Esophagus squamous epithelium (tissue), 4 donors: Measurements from ENCODE around the gene EDC3.

Experiments used
- CTCF ChIP-seq, 6 experiments: fragments of 450-650 bp in 4 of 6; fragments of 200-600 bp in 2 of 6; sonication (generic) in 2 of 6; IDR thresholded peaks; one replicate each; pipeline ENCODE4 v1.5.1; 2016 to 2019; ENCODE audit warnings: antibody characterized with exemption in 6 of 6, mild to moderate bottlenecking in 4 of 6, moderate library complexity in 4 of 6
- POLR2A ChIP-seq, 4 donors: fragments of 450-650 bp; IDR thresholded peaks; one replicate each; pipeline ENCODE4 v1.6.1; 2017; ENCODE audit warnings: antibody characterized with exemption in 4 of 4, mild to moderate bottlenecking in 4 of 4, moderate library complexity in 3 of 4

GRCh38 chr15:74663303-74664027, 32.4 kb downstream of the EDC3 start:
- no peak for TF ChIP-seq CTCF (IDR thresholded peaks at IDR 0.05)
- no peak for TF ChIP-seq POLR2A (IDR thresholded peaks at IDR 0.05)
